GM10847 (cell line): ENCODE measurements around the gene PDE8B.

Source experiments
- POLR2A ChIP-seq: IDR thresholded peaks from 2 replicates; pipeline ENCODE4 v1.6.1; 2011; ENCODE audit not compliant: insufficient read length; ENCODE audit errors: extremely low read depth

Gene PDE8B

DNA sequence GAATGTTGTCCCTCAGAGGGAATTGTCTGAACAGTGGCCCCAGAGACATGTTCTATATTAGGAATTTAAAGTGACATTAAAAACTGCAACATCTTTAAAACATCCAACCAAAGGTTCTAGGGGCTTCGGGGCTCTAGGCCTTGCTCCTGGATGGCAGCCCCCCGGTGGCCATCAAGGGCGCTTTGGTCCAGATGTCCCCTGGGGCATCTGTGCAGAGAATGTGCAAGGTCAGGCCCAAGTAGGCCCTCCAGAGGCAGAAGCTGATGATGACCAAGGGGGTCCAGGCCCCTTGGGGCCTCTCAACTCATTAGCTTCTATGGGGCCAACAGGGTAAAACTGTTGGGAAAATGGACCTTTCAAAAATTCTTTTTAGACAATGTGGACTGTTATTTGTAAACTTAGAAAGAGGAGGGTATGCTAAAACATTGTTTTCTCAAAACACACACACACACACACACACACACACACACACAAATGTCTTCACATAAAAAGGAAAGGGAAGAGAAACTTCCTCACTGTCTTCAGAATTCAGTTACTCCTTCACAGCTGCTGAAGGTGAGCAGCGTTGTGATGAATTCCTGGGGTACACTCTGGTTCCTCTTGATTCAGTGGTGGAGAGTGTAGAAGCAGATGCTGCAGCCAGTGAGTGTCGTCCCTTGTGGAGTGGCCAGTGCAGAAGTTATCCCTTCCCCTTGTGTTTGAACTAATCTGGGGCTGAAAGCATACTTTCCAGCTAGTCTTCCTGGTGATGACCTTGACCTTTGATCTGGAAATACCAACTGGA, 156.4 kb downstream of the PDE8B start:
- no peak for TF ChIP-seq POLR2A

GRCh38 chr5:77367741-77368140, 157.3 kb downstream of the PDE8B start:
- no peak for TF ChIP-seq POLR2A

DNA sequence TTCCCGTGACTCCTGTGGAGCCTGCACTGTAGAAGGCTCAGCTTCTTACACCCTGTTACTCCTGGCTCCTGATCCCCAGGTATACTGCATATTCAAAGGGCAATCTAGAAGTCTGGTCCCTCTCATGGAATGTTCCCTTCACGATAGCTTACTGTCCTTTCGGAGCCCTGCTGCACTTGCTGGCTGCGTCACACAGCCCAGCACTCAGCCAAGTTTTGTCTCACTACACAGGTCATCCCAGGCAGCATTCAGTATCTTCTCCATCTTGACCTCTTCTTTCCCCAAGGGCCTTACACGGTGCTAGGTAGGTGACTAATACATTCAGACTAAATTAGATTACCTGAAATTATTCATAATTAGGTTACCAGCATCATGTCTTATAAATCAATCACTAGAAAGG, 157.9 kb downstream of the PDE8B start:
- no peak for TF ChIP-seq POLR2A

- no peak for TF ChIP-seq POLR2A
These were observed 159.1 kb downstream of the PDE8B start for GRCh38 chr5:77369566-77369965.

- no peak for TF ChIP-seq POLR2A
These were observed 164.2 kb downstream of the PDE8B start for GRCh38 chr5:77374686-77375085.

GRCh38 chr5:77376609-77377300, 166.3 kb downstream of the PDE8B start:
- no peak for TF ChIP-seq POLR2A

GRCh38 chr5:77379558-77380061, 169.1 kb downstream of the PDE8B start:
- TF ChIP-seq POLR2A, result no peak

- TF ChIP-seq POLR2A, result no peak
These were observed 170.2 kb downstream of the PDE8B start for GRCh38 chr5:77380636-77381035.

GRCh38 chr5:77389746-77390145, 179.3 kb downstream of the PDE8B start:
- no peak for TF ChIP-seq POLR2A

DNA sequence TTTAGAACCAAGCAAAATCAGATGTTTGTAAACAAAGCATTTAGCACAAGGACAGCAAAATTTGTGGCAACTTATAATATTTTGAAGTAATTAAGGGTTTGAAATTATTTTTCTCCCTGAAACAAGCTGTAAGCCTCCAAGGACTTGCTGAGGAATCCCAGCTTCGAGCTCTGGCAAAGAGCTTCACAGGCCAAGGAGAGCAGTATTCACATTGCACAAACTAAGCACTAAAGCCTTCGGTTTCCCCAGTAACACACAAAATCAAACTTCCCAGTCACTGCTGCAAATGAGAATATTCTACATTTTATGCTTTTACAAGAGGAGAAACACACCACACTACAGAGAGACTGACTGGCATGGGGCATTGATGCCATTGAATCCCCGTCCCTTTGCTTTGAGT, 179.7 kb downstream of the PDE8B start:
- TF ChIP-seq POLR2A, result no peak

DNA sequence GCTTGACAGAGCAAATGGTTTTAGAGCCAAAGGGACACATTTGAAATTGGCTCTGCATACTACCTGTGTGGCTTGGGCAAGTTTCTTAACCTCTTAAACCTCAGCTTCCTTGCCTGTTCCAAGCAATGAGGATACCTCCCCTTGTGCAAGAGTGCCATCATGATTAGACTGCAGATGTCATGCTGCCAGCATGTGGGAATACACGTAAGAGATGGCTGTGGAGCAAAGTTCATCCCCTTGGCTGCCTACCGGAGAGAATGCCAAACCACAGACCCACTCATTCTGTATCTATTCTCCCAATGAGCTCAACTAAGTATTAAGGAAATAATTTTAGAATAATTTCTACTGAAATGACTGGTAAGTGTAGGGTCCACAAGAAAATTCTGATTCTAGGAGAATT, 180.3 kb downstream of the PDE8B start:
- TF ChIP-seq POLR2A, result no peak

DNA sequence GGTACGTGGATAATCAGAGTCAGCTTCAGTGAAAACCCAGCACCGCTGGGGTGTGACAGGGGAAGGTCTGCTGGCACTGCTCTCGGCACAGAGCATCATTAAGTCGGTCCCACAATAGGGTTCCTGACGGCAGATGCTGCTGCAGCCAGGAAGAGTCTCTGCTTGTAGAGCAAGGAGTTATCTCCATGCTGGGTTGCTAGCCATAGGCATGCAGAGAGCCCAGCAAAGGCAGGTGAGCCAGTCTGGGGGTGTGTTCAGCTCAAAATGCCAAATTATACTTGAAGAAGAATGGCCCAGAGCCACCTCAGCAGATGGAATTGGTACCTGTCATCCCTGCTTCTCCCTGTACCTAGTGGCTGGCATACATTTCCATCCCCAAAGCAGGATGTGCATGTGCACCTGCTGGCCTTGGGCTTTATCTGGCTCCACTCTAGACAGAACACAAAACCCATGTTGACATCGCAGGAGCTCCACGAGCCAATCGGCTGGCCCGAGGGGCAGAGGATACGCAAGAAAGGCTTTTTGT, 180.8 kb downstream of the PDE8B start:
- TF ChIP-seq POLR2A, result no peak

GRCh38 chr5:77394064-77394715, 183.7 kb downstream of the PDE8B start:
- no peak for TF ChIP-seq POLR2A

DNA sequence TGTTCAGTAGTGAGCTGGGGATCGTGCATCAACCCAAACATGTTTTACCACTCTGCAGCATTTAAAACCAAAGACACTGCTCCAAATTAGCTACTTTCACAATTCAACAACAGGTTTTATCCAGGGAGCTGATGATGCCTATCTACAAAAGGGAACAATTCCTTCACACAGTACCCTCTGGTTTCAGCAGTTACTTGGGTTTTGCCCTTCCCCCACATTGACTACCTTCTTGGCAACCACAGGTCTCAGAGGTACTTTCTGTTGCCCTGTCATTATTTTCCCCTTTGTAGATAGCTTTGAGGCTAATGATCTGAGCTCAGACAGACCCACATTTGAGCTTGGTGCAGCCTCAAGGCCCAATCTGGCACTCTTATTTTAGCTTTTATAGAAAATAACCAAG, 185.5 kb downstream of the PDE8B start:
- TF ChIP-seq POLR2A, result no peak

GRCh38 chr5:77397686-77398292, 187.3 kb downstream of the PDE8B start:
- TF ChIP-seq POLR2A, result no peak
